ENCODE measurements around the gene PALMD.

GRCh38 chr1:99677416-99677815 lies 31.5 kb downstream of the PALMD start:
- TF ChIP-seq CTCF (IDR thresholded peaks at IDR 0.05) (no peak), EZH2 (IDR thresholded peaks at IDR 0.05; ENCODE audit: borderline replicate concordance, insufficient read depth, low read depth, low read length, poor library complexity, severe bottlenecking) (no peak)
